Right cardiac atrium (tissue), 5 donors: ENCODE measurements around the gene ASPA. TPM values are rescaled to one million over a fixed set of nuclear protein-coding genes. Genes with fewer than 3 reads are reported as not detected.

Source experiments
- ATAC-seq, 2 donors: fragments of 200-7000 bp; cut with Tn5 transposase; one replicate each; pipeline versions ENCODE4 v1.8.0 to v1.9.1; 2020; ENCODE audit warnings: moderate library complexity in 2 of 2, mild to moderate bottlenecking in 1 of 2
- DNase-seq, 3 donors: peaks; one replicate each; pipeline ENCODE4 v3.0.0-alpha.2; 2020
- H3K27ac ChIP-seq: one replicate; pipeline ENCODE4 v1.5.1; 2013; ENCODE audit warnings: mild to moderate bottlenecking, low read length, control low read depth, moderate library complexity
- H3K27me3 ChIP-seq: one replicate; pipeline ENCODE4 v1.6.1; 2013; ENCODE audit not compliant: control insufficient read depth, insufficient read depth
- H3K4me1 ChIP-seq: one replicate; pipeline ENCODE4 v1.6.1; 2013; ENCODE audit warnings: low read length; ENCODE audit not compliant: control insufficient read depth, insufficient read depth
- H3K4me3 ChIP-seq: one replicate; pipeline ENCODE4 v1.5.1; 2013; ENCODE audit warnings: low read length, control low read depth
- H3K9me3 ChIP-seq: one replicate; pipeline ENCODE4 v1.6.1; 2013; ENCODE audit warnings: low read length; ENCODE audit not compliant: control insufficient read depth
- WGBS: extraction: QIAGEN DNeasy Blood & Tissue Kit; methylation state at CpG from one replicate; pipeline ENCODE4 v1.1.7; 2013; 5-methylcytosine and 5-hydroxymethylcytosine counted together
- intact Hi-C, 4 donors: fragments of 100-400 bp; cut with DNase I; formaldehyde crosslinking; loops; one replicate each; pipeline versions ENCODE4 v1.11.0 to v1.14.0; 2022 to 2023
- polyA plus RNA-seq: library from polyadenylated mRNA; stranded (reverse); fragments of 200-250 nt; gene quantifications from one replicate; pipeline ENCODE4 v1.2.3, GENCODE V29; 2013
- total RNA-seq, 4 donors: library from RNA; stranded (reverse); fragmentation: NEBNext Ultra II Directional; extraction: Animal tissue kit (Norgen Biotek cat#: 25700); gene quantifications; one replicate each; pipeline ENCODE4 v1.2.1, GENCODE V29; 2021
- donor health status: healthy with polysubstance abuse.
- donor health status: DM: no; HTN: yes; CAD: no.
- donor health status: DM: no; HTN: no; CAD: no.
- donor health status: DM: no; HTN: yes; CAD: no; lungs with severe emphysema.
- donor health status: DM: yes; HTN: yes; CAD: no.

The ASPA gene
- total and polyA plus RNA-seq, 5 donors: 1.6 to 5.5 (median 2.0) TPM

DNA sequence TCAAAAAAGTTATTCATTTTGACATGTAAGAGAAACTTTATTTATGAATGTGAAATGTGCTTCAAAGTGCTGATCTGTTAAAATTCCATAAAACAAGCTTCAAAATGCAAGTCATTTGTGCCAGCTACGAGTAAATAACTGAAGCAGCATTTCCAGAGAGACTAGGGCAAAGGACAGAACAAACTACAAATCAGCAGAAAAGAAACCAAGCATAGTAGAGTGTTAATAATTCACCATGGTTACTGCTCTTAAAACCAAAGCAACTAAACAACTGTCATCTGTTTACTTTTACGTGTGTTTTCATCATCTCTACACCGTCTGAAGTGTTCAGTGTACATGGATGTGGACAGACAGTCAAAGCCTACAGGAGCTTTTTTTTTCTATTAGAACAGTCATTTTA lies 1.6 kb upstream of the ASPA start:
- Histone ChIP-seq H3K4me3 (no peak overlapping the region), H3K27me3 (no peaks in the 10 kb centered on the region), H3K9me3 (no peaks in the 10 kb centered on the region), H3K4me1 (no peaks in the 10 kb centered on the region), H3K27ac (no peak overlapping the region)
- no peak for DNase-seq
- intact Hi-C loops: no loop called here
- 30% methylated on average over 3 of the region's 3 CpGs for WGBS
- ATAC-seq: no peak

DNA sequence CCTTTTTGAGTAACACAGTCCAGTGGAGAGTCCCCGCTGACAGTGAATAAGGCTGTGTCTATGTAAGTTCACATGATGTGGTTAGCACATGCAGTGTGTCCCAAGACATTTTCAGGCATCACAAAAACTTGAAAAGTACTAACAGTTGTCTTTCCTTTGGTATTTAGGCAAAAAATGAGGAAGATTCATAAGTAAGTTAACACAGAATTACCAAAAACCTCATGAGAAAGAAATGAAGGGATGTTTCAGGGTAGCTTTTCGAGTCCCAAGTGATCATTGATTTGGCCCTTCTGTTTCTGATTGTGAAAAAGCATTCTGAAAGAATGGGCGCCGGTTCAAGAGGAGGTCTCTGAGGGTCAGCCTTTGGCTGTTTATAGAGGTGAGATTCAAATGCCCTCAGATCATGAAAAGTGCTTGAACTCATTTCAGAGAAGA lies 529 bp upstream of the ASPA start:
- Histone ChIP-seq H3K27ac (no peak overlapping the region), H3K9me3 (no peaks in the 10 kb centered on the region), H3K27me3 (no peaks in the 10 kb centered on the region), H3K4me1 (no peaks in the 10 kb centered on the region), H3K4me3 (no peak overlapping the region)
- intact Hi-C loops: no loop called here
- no peak for ATAC-seq
- DNase-seq: no peak
- WGBS: 60% methylated on average over 4 of the region's 4 CpGs

DNA sequence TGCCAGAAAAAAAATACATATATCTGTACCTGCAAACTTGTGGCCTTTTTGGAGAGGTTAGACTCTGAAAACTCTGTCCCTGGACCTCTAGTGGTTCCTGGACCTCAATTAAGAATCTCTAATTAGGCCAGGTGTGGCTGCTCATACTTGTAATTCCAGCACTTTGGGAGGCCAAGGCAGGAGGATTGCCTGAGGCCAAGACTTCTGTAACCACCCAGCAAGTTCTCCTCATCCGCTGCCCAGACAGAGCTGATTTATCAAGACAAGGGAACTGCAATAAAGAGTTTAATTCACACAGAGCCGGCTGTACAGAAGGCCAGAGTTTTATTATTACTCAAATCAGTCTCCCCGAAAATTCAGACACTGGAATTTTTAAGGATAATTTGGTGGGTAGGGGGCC lies 4.2 kb downstream of the ASPA start:
- 93% methylated on average over 3 of the region's 3 CpGs for WGBS

DNA sequence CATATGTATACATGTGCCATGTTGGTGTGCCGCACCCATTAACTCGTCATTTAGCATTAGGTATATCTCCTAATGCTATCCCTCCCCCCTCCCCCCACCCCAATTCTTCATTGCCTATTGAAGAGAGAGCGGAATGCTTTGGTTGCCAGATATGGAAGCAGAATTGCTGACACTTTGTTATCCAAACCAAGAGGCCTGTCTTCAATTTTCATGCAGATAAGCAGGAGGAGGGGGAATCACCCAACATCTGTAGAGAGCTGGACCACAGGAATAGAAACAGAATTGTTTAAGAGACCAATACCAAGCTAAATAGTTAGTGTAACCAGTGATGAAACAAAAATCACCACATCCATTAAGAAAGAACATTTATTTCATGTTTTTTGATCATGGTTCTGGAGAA lies 7.1 kb downstream of the ASPA start:
- ATAC-seq (no peak), DNase-seq (no peak)
- 71% methylated on average over 3 of the region's 3 CpGs for WGBS
- Histone ChIP-seq H3K27me3 (no peaks in the 10 kb centered on the region), H3K27ac (no peak overlapping the region), H3K9me3 (no peaks in the 10 kb centered on the region), H3K4me3 (no peak overlapping the region), H3K4me1 (no peaks in the 10 kb centered on the region)
- intact Hi-C loops: no loop called here

More for the DNA sequence above, 4.2 kb downstream of the ASPA start:
- DNase-seq: no peak
- Histone ChIP-seq H3K9me3 (no peaks in the 10 kb centered on the region), H3K4me3 (no peak overlapping the region), H3K27me3 (no peaks in the 10 kb centered on the region), H3K4me1 (no peaks in the 10 kb centered on the region), H3K27ac (no peak overlapping the region)
- ATAC-seq: no peak
- intact Hi-C loops: no loop called here

DNA sequence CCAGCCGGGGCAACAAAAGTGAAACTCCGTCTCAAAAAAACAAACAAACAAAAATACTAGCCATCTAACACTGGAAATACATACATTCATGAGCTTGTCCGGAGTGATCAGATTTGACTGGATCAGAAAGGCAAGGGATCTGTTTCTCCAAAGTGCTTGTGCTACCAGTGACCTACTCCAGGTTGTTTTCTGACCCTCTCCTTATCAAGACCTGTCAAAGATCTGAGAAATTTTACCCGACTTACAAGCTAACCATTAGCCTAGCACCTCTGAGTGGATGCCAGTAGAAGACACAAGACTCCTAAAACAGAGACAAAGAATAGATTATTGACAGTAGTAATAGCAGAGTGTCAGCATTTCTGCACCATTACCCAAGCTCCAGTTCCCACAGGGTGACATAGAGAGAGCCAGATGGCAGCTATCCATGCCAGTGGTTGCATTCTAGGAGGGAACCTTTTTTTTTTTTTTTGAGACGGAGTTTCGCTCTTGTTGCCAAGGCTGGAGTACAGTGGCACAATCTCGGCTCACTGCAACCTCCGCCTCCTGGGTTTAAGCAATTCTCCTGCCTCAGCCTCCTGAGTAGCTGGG lies 9.8 kb downstream of the ASPA start:
- DNase-seq (no peak), ATAC-seq (no peak)
- Histone ChIP-seq H3K9me3 (no peaks in the 10 kb centered on the region), H3K27me3 (no peaks in the 10 kb centered on the region), H3K4me3 (no peak overlapping the region), H3K4me1 (no peaks in the 10 kb centered on the region), H3K27ac (no peak overlapping the region)
- WGBS: 82% methylated on average over 8 of the region's 8 CpGs
- intact Hi-C loops: no loop called here

DNA sequence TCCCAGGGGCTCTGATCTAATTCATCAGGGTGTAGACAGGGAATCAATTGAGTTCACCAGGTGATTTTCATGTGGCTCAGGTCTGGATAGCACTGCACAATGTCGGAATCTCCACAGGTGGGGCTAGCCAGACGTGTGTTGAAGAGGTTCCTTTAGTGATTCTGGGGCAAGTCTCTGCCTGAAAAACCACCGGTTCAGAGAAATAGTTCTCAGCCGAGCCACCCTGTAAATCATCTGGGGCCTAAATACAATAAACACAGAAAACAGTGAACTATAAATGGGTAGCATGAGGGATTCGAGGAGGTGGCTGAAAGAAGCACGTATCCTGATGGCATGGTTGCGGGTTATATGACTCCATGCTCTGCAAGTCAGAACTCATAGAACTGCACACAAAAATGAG lies 21.3 kb downstream of the ASPA start:
- no peak for ATAC-seq
- intact Hi-C loops: no loop called here
- Histone ChIP-seq H3K9me3 (no peaks in the 10 kb centered on the region), H3K27ac (no peak overlapping the region), H3K4me1 (no peaks in the 10 kb centered on the region), H3K27me3 (no peaks in the 10 kb centered on the region), H3K4me3 (no peak overlapping the region)
- no peak for DNase-seq
- WGBS: 87% methylated on average over 7 of the region's 7 CpGs

DNA sequence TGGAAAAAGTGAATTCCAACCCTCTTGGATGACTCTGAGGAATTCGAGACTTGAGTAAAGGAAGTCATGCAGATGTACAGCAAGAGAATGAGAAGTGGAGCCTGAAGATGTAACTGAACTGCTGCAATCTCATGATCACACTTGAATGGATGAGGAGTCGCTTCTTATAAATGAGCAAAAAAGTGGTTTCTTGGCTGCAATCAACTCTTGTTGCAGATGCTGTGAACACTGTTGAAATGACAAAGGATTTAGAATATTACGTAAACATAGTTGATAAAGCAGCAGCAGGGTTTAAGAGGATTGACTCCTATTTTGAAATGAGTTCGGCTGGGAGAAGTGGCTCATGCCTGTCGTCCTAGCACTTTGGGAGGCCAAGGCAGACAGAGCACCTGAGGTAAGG lies 25.5 kb downstream of the ASPA start:
- intact Hi-C loops: no loop called here
- ATAC-seq: no peak
- Histone ChIP-seq H3K4me1 (no peaks in the 10 kb centered on the region), H3K4me3 (no peak overlapping the region), H3K27me3 (no peaks in the 10 kb centered on the region), H3K27ac (no peak overlapping the region), H3K9me3 (no peaks in the 10 kb centered on the region)
- 75% methylated on average over 5 of the region's 5 CpGs for WGBS
- DNase-seq: no peak

DNA sequence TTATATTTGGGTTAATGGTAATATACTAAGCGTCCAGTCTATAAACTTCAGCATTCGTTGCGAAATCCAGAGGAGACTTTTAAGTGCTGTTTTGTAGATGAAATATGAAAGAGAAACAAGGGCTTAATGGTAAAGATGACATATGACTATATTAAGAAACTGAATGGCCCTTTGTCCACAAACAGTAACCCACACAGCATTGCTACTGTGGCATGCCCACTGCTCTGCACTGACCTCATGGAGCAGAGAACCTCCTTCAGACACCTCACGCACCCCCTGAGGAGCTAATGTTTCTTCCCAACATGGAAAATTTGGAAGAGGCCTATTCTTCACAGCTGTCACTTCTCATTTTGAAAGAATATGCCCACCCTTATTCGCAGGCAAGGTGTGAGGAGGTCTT lies 26.7 kb downstream of the ASPA start:
- Histone ChIP-seq H3K4me1 (no peaks in the 10 kb centered on the region), H3K4me3 (no peak overlapping the region), H3K27ac (no peak overlapping the region), H3K27me3 (no peaks in the 10 kb centered on the region), H3K9me3 (no peaks in the 10 kb centered on the region)
- ATAC-seq: no peak
- no peak for DNase-seq
- 71% methylated on average over 5 of the region's 5 CpGs for WGBS
- intact Hi-C loops: no loop called here

DNA sequence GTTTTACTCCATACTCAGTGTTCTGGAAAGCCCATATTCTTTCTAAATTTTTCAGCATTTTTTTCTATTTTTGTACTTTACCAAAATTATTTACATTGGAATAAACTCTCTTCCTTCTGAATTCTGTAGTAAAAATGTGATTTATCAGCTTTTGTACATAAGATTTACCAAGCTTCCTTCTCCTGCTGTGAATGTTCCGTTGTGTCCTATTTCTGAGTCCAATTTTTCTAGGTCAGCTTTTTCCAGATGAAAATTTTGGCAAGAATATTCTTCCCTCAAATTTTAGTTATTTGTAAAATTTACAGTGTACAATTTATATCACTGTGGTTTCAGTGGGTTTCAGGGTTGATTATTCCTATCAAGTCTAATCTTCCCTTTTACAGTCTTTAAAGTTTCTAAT lies 27.5 kb downstream of the ASPA start:
- H3K27me3 ChIP-seq: no peaks in the 10 kb centered on the region
- intact Hi-C loops: no loop called here
- H3K4me3 ChIP-seq: no peak overlapping the region
- DNase-seq (no peak), ATAC-seq (no peak)
- no peaks in the 10 kb centered on the region for H3K9me3 ChIP-seq
- no peak overlapping the region for H3K27ac ChIP-seq
- H3K4me1 ChIP-seq: no peaks in the 10 kb centered on the region
- 49% methylated on average over 1 of the region's 1 CpG for WGBS

DNA sequence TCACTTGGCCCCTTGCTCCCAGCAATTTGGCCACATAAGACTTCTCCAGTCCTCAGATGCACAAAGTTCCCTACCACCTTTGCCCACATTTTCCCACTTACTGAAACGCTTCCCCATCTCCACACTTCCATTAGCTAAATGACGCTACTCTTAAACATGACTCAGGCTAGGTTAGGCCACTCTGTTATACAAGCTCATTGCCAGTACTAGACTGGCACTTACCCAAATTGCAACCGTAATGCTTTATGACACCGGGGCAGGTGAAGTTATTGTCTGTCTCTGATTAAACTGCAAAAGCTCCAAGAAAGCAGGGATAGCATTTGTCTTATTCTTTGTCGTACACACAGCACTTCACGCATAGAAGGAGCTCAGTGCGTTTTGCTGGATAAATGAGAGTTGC lies 29.2 kb downstream of the ASPA start:
- DNase-seq: no peak
- Histone ChIP-seq H3K27me3 (no peaks in the 10 kb centered on the region), H3K4me3 (no peak overlapping the region), H3K4me1 (no peaks in the 10 kb centered on the region), H3K9me3 (no peaks in the 10 kb centered on the region), H3K27ac (no peak overlapping the region)
- ATAC-seq: no peak
- WGBS: 94% methylated on average over 7 of the region's 7 CpGs
- intact Hi-C loops: no loop called here

DNA sequence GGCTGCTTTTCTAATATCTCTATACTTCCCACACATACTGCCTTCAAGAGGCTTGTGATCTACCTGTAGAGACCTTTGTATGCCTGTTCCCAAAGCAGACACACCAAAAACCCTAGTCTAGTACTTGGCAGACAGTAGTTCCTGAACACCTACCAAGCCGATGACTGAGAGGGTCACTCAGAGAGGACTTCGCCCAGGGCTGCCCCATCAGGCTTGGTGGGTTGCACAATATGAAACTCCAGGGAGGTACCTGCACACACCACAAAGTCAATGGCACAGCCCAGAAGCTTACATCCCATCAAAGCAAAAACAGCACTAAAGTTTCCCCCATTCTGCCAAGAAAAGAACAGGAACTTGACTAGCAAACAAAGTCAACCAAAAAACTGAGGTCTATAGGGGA lies 30.3 kb downstream of the ASPA start:
- ATAC-seq (no peak), DNase-seq (no peak)
- H3K4me1 ChIP-seq: no peaks in the 10 kb centered on the region
- WGBS: 94% methylated on average over 2 of the region's 2 CpGs
- no peak overlapping the region for H3K4me3 ChIP-seq
- no peak overlapping the region for H3K27ac ChIP-seq
- H3K9me3 ChIP-seq: no peaks in the 10 kb centered on the region
- intact Hi-C loops: no loop called here
- H3K27me3 ChIP-seq: no peaks in the 10 kb centered on the region

DNA sequence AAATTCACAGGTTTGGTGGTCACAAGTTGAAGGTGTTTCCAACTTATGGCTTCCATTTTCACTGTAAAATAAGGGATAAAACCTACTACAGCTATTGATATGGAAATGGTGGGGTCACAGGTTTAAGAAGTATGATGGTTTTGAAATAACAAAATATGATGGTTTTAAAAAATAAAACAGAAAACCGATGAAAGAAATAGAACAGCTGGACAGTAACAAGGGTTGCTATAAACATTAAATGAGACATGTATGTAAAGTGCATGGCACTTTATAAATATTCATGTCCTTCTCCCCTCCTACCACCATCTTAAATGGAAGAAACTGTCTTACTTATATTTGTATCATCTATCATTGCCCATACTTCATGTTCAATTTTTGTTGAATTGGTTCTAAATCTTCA lies 31.3 kb downstream of the ASPA start:
- H3K4me1 ChIP-seq: peaks cover 5% of the 10 kb centered on the region
- no peak overlapping the region for H3K27ac ChIP-seq
- H3K9me3 ChIP-seq: no peaks in the 10 kb centered on the region
- no peak overlapping the region for H3K4me3 ChIP-seq
- 58% methylated on average over 1 of the region's 1 CpG for WGBS
- no peaks in the 10 kb centered on the region for H3K27me3 ChIP-seq
- DNase-seq: no peak
- ATAC-seq: no peak
- intact Hi-C loops: no loop called here
